ENCODE results near the gene RPS6KB2. TPM values are rescaled to one million over a fixed set of nuclear protein-coding genes. Genes with fewer than 3 reads are reported as not detected.

RPS6KB2 gene
- 13.1 TPM for total RNA-seq

- DNase-seq: peak; percentile 94
Observed at GRCh38 chr11:67428052-67429001, at the start of gene RPS6KB2. Gene RPS6KB2, plus strand, starts transcription at chr11:67428494. Its CDS starts 52 bp downstream, at chr11:67428546.

- no peak for DNase-seq
Observed at GRCh38 chr11:67378544-67378943, 49.8 kb upstream of the RPS6KB2 start.

- no peak for DNase-seq
Observed at GRCh38 chr11:67379061-67380058, 48.9 kb upstream of the RPS6KB2 start.

GRCh38 chr11:67381244-67381972, 46.9 kb upstream of the RPS6KB2 start:
- DNase-seq: no peak

- DNase-seq: peak; percentile 52
Observed at GRCh38 chr11:67382276-67383136, 45.8 kb upstream of the RPS6KB2 start.

- no peak for DNase-seq
Observed at GRCh38 chr11:67384851-67385366, 43.4 kb upstream of the RPS6KB2 start.

GRCh38 chr11:67387069-67387468, 41.2 kb upstream of the RPS6KB2 start:
- DNase-seq: no peak

- no peak for DNase-seq
Observed at GRCh38 chr11:67387518-67387917, 40.8 kb upstream of the RPS6KB2 start.

- DNase-seq: no peak
Observed at GRCh38 chr11:67389477-67389876, 38.8 kb upstream of the RPS6KB2 start.

- DNase-seq: no peak
Observed at GRCh38 chr11:67390947-67391303, 37.4 kb upstream of the RPS6KB2 start.

GRCh38 chr11:67391304-67392182, 36.8 kb upstream of the RPS6KB2 start, which contains the start of gene RAD9A:
Gene RAD9A, plus strand, starts transcription at chr11:67391986. Its CDS starts 59 bp downstream, at chr11:67392045.
- peak; percentile 90 for DNase-seq

- no peak for DNase-seq
Observed at GRCh38 chr11:67392183-67392715, 36.0 kb upstream of the RPS6KB2 start.

- no peak for DNase-seq
Observed at GRCh38 chr11:67393437-67393836, 34.9 kb upstream of the RPS6KB2 start.

- DNase-seq: no peak
Observed at GRCh38 chr11:67393990-67394389, 34.3 kb upstream of the RPS6KB2 start.

GRCh38 chr11:67395555-67396258, 32.6 kb upstream of the RPS6KB2 start:
- DNase-seq: no peak

GRCh38 chr11:67396259-67396581, 32.1 kb upstream of the RPS6KB2 start:
- no peak for DNase-seq

- no peak for DNase-seq
Observed at GRCh38 chr11:67396587-67397389, 31.5 kb upstream of the RPS6KB2 start.

- DNase-seq: no peak
Observed at GRCh38 chr11:67397536-67397935, 30.8 kb upstream of the RPS6KB2 start.
